ENCODE results near the gene MRPL50.

DNA sequence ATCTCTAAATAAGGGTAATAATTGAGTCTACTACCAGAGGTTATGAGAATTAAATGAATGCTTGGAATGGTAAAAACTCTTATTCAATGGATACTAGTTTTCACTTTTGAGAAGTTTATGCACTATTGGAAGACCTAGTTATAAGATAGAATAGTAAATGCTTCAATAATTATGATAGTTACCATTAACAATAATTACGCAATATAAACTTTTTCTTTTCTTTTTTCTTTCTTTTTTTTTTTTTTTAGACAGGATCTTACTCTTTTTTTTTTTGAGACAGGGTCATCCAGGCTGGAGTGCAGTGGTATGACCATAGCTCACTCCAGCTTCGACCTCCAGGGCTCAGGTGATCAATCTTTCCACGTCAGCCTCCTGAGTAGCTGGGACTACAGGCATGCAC, 30.5 kb upstream of the MRPL50 start:
- no peak for TF ChIP-seq EZH2 (IDR thresholded peaks at IDR 0.05; ENCODE audit: low read depth)
- TF ChIP-seq, protein P1, sequence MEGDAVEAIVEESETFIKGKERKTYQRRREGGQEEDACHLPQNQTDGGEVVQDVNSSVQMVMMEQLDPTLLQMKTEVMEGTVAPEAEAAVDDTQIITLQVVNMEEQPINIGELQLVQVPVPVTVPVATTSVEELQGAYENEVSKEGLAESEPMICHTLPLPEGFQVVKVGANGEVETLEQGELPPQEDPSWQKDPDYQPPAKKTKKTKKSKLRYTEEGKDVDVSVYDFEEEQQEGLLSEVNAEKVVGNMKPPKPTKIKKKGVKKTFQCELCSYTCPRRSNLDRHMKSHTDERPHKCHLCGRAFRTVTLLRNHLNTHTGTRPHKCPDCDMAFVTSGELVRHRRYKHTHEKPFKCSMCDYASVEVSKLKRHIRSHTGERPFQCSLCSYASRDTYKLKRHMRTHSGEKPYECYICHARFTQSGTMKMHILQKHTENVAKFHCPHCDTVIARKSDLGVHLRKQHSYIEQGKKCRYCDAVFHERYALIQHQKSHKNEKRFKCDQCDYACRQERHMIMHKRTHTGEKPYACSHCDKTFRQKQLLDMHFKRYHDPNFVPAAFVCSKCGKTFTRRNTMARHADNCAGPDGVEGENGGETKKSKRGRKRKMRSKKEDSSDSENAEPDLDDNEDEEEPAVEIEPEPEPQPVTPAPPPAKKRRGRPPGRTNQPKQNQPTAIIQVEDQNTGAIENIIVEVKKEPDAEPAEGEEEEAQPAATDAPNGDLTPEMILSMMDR (conservative IDR thresholded peaks at IDR 0.05), result no peak

Measured in PC-9 (cell line).